ENCODE data around the gene KCNH2. TPM values are rescaled to one million over a fixed set of nuclear protein-coding genes. Genes with fewer than 3 reads are reported as not detected.

KCNH2 gene
- total and polyA plus RNA-seq, 2 of the 13 experiments (the other 11 are each of a cell fraction or from before 2014, with no cell fraction given) = 0.09 to 0.11 TPM

- TF ChIP-seq GPBP1L1 (CRISPR knock-in tag; IDR thresholded peaks at IDR 0.05) (no peak), SMYD3 (CRISPR knock-in tag; IDR thresholded peaks at IDR 0.05) (no peak), POGZ (CRISPR knock-in tag; IDR thresholded peaks at IDR 0.05) (no peak), ZFP41 (CRISPR knock-in tag; IDR thresholded peaks at IDR 0.05; ENCODE audit: borderline replicate concordance) (no peak), HNRNPUL1 (IDR thresholded peaks at IDR 0.05; ENCODE audit: low read depth, low read length) (no peak), ZNF589 (CRISPR knock-in tag; conservative IDR thresholded peaks at IDR 0.05) (no peak)
Measured at GRCh38 chr7:150900675-150901074, 77.4 kb downstream of the KCNH2 start (continued).

GRCh38 chr7:150898475-150899011 lies 79.6 kb downstream of the KCNH2 start:
- 0% methylated on average over 6 of the region's 22 CpGs for WGBS (ENCODE audit: low lambda C conversion rate)
- Histone ChIP-seq H2AFZ (ENCODE audit: low read length) (no peak overlapping the region), H3K4me1 (ENCODE audit: insufficient read depth, low read length) (peaks cover 18% of the 10 kb centered on the region), H3K27ac (ENCODE audit: extremely low read length, insufficient read depth, low read length) (no peak overlapping the region), H3K9ac (ENCODE audit: insufficient read depth, low read depth, low read length) (no peak overlapping the region), H4K20me1 (ENCODE audit: insufficient read depth, low read length) (no peaks in the 10 kb centered on the region), H3K9me3 (ENCODE audit: low read length) (no peaks in the 10 kb centered on the region), H3K4me2 (ENCODE audit: low read depth, low read length) (no peak overlapping the region), H3K27me3 (ENCODE audit: control insufficient read depth in 1 of 2, insufficient read depth in 2 of 2, low read length in 2 of 2) (peaks cover 1 to 33% of the 10 kb centered on the region in 2 experiments; a peak in 3 of 5 replicates), H3K4me3 (replicated peaks in 1 of 3; ENCODE audit: insufficient read depth in 1 of 3, low read depth in 2 of 3, low read length in 3 of 3) (no peak overlapping the region), H3K79me2 (ENCODE audit: insufficient read depth, low read length) (no peaks in the 10 kb centered on the region), H3K36me3 (replicated peaks in 1 of 2; ENCODE audit: control insufficient read depth in 1 of 2, insufficient read depth in 2 of 2, low read length in 2 of 2) (no peaks in the 10 kb centered on the region)
- in situ Hi-C loops (cut with HindIII; ENCODE audit: extremely low pct_ligation_motif_present, low pct_unique_long_range_greater_than_20kb) = loop anchor here (5.0 kb wide), 1 partner anchor 89 kb away; no protein-coding TSS in a partner anchor
- BruUV-seq (replicated peaks) = no TSS peak
- peak; percentile 79 for ATAC-seq
- intact Hi-C loops (cut with micrococcal nuclease; ENCODE audit: unreplicated experiment) = loop anchor here (1.0 kb wide), 1 partner anchor 90 kb away; no protein-coding TSS in a partner anchor
- DNase-seq (ENCODE audit: low spot score) = peak; percentile 16
- CTCF ChIA-PET (ENCODE audit: low intra/inter-chr PET ratio, low total read pairs) = interaction anchor here (1.1 to 1.8 kb wide), 3 partner anchors 88 to 120 kb away, joined by 3 to 13 read pairs (median 5); no protein-coding TSS in a partner anchor
- POLR2A ChIA-PET = no interaction called here
- peak; percentile 68 for FAIRE-seq
- TF ChIP-seq SMC3 (IDR thresholded peaks at IDR 0.05; ENCODE audit: low read length) (peak; percentile 60), SP1 (IDR thresholded peaks at IDR 0.05) (no peak), SP1 (CRISPR knock-in tag; IDR thresholded peaks at IDR 0.05) (0 out of 2 replicates have a peak, but pooled peaks have one; percentile 19), TEAD3 (CRISPR knock-in tag; optimal IDR thresholded peaks at IDR 0.05; ENCODE audit: borderline replicate concordance) (peak; percentile 61), RBFOX2 (IDR thresholded peaks at IDR 0.05; ENCODE audit: low read depth, low read length) (no peak), RXRA (CRISPR knock-in tag; IDR thresholded peaks at IDR 0.05) (0 out of 2 replicates have a peak, but pooled peaks have one; percentile 23), MLX (CRISPR knock-in tag; IDR thresholded peaks at IDR 0.05) (no peak), ZNF138 (CRISPR knock-in tag; IDR thresholded peaks at IDR 0.05; ENCODE audit: low read depth) (no peak), ZNF737 (CRISPR knock-in tag; IDR thresholded peaks at IDR 0.05; ENCODE audit: borderline replicate concordance) (no peak), XRCC5 (optimal IDR thresholded peaks at IDR 0.05; ENCODE audit: low read length) (peak; percentile 42), POGK (CRISPR knock-in tag; conservative IDR thresholded peaks at IDR 0.05) (no peak), SAFB2 (CRISPR knock-in tag; IDR thresholded peaks at IDR 0.05; ENCODE audit: borderline replicate concordance, low read depth) (no peak), ZNF331 (CRISPR knock-in tag; IDR thresholded peaks at IDR 0.05) (0 out of 2 replicates have a peak, but pooled peaks have one; percentile 17), ZNF780A (CRISPR knock-in tag; IDR thresholded peaks at IDR 0.05) (no peak), SRSF9 (IDR thresholded peaks at IDR 0.05; ENCODE audit: borderline replicate concordance, insufficient read depth, low read depth, low read length, poor library complexity, severe bottlenecking) (no peak), STAG1 (CRISPR knock-in tag; IDR thresholded peaks at IDR 0.05) (peak; percentile 79)

Data from HepG2 (cell line).